Astrocyte (in vitro differentiated cells and primary cell): ENCODE data around the gene STIM1. TPM values are rescaled to one million over a fixed set of nuclear protein-coding genes. Genes with fewer than 3 reads are reported as not detected.

Experiments used
- DNase-seq: peaks from one replicate; pipeline ENCODE4 v3.0.0-alpha.2; 2010; ENCODE audit warnings: low read depth
- FAIRE-seq: peaks from 2 replicates; lab custom pipeline; 2011; peaks lifted over from hg19 to GRCh38; lab: Jason Lieb, UNC
- H2AFZ ChIP-seq: 2 replicates; pipeline ENCODE4 v1.6.0; 2012; ENCODE audit warnings: low read depth, low read length, inconsistent platforms
- H3K27ac ChIP-seq: 2 replicates; pipeline ENCODE4 v1.5.1; 2011; ENCODE audit warnings: low read depth, low read length, inconsistent platforms
- H3K27me3 ChIP-seq: 2 replicates; pipeline ENCODE4 v1.6.0; 2011; ENCODE audit warnings: low read length, inconsistent platforms; ENCODE audit not compliant: insufficient read depth
- H3K36me3 ChIP-seq: 2 replicates; pipeline ENCODE4 v1.5.1; 2011; ENCODE audit warnings: low read length, inconsistent platforms; ENCODE audit not compliant: insufficient read depth
- H3K4me1 ChIP-seq: 2 replicates; pipeline ENCODE4 v1.5.1; 2011; ENCODE audit warnings: low read length, inconsistent platforms; ENCODE audit not compliant: insufficient read depth
- H3K4me2 ChIP-seq: 2 replicates; pipeline ENCODE4 v1.6.0; 2012; ENCODE audit warnings: low read length, inconsistent platforms
- H3K4me3 ChIP-seq: 2 replicates; pipeline ENCODE4 v1.5.1; 2011; ENCODE audit warnings: low read depth, mild to moderate bottlenecking, low read length, inconsistent platforms; ENCODE audit not compliant: insufficient read depth
- H3K79me2 ChIP-seq: 2 replicates; pipeline ENCODE4 v1.6.0; 2012; ENCODE audit warnings: mild to moderate bottlenecking, low read length, inconsistent platforms; ENCODE audit not compliant: insufficient read depth
- H3K9ac ChIP-seq: 2 replicates; pipeline ENCODE4 v1.6.0; 2012; ENCODE audit warnings: mild to moderate bottlenecking, low read length, inconsistent platforms
- H3K9me3 ChIP-seq: 2 replicates; pipeline ENCODE4 v1.5.1; 2012; ENCODE audit warnings: low read depth, mild to moderate bottlenecking, low read length, inconsistent platforms; ENCODE audit not compliant: insufficient read depth
- H4K20me1 ChIP-seq: 2 replicates; pipeline ENCODE4 v1.6.0; 2012; ENCODE audit warnings: low read length, inconsistent platforms; ENCODE audit not compliant: insufficient read depth
- H3K27ac Mint-ChIP-seq: one replicate; pipeline ENCODE4 v1.8.0; 2021; ENCODE audit warnings: mild to moderate bottlenecking, mixed read lengths; ENCODE audit not compliant: unreplicated experiment
- H3K27me3 Mint-ChIP-seq: one replicate; pipeline ENCODE4 v1.8.0; 2021; ENCODE audit warnings: low read depth, mixed read lengths; ENCODE audit not compliant: unreplicated experiment
- H3K36me3 Mint-ChIP-seq: one replicate; pipeline ENCODE4 v1.8.0; 2021; ENCODE audit warnings: low read depth, mixed read lengths; ENCODE audit not compliant: unreplicated experiment
- H3K4me1 Mint-ChIP-seq: one replicate; pipeline ENCODE4 v1.8.0; 2021; ENCODE audit warnings: low read depth, mixed read lengths; ENCODE audit not compliant: unreplicated experiment
- H3K4me3 Mint-ChIP-seq: one replicate; pipeline ENCODE4 v1.8.0; 2021; ENCODE audit warnings: mild to moderate bottlenecking, moderate library complexity, mixed read lengths; ENCODE audit not compliant: unreplicated experiment
- H3K9me3 Mint-ChIP-seq: one replicate; pipeline ENCODE4 v1.8.0; 2021; ENCODE audit warnings: mild to moderate bottlenecking, mixed read lengths; ENCODE audit not compliant: unreplicated experiment
- EZH2 ChIP-seq: IDR thresholded peaks from 2 replicates; pipeline ENCODE4 v1.6.1; 2012; ENCODE audit warnings: mild to moderate bottlenecking, low read length, inconsistent platforms; ENCODE audit not compliant: insufficient read depth
- total RNA-seq: library from RNA; stranded (reverse); gene quantifications from 2 replicates; pipeline ENCODE4 v1.2.1, GENCODE V29; 2021
- TF ChIP-seq, protein P1 (sequence below): IDR thresholded peaks from 2 replicates; pipeline ENCODE4 v1.5.1; 2011; ENCODE audit warnings: low read depth, mild to moderate bottlenecking, inconsistent platforms, low read length, moderate library complexity; ENCODE audit not compliant: insufficient read depth

STIM1 gene
- total RNA-seq, 1 donor from 2014 or later = 42.9 TPM

DNA sequence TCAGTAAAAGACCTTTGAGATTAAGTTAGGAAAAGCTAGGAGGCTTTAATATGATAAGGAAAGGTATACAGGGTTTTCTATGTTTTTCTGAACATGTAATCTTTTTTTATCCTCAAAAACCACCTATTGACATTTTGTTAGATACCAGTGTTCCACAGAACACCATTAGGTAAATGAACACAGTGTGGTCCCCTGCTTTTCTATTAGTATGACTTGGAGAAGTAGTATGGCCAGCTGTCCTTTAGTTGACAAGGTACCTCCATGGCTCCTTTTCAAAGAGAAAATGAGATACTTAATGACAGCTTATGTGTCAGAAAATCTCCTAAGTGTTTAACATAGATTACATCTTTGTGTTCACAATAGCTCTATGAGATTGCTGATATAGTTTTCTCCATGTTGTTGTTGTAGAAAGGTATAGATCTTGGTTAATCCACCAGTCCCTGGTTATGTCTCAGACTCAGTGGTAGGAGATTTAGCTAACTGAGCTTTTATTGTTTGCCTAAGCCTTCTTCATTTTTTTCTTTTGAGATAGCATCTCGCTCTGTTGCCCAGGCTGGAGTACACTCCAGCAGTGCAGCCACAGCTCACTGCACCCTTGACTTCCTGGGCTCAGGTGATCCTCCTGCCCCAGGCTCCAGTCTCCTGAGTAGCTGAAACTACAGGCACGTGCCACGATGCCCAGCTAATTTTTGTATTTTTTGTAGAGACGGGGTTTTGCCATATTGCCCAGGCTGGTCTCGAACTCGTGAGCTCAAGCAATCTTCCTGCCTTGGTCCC lies 46.0 kb downstream of the STIM1 start:
- H3K4me1 ChIP-seq = peaks cover 7% of the 10 kb centered on the region
- H3K36me3 ChIP-seq = no peaks in the 10 kb centered on the region
- H3K79me2 ChIP-seq = no peaks in the 10 kb centered on the region
- no peak for TF ChIP-seq EZH2
- TF ChIP-seq, protein P1, sequence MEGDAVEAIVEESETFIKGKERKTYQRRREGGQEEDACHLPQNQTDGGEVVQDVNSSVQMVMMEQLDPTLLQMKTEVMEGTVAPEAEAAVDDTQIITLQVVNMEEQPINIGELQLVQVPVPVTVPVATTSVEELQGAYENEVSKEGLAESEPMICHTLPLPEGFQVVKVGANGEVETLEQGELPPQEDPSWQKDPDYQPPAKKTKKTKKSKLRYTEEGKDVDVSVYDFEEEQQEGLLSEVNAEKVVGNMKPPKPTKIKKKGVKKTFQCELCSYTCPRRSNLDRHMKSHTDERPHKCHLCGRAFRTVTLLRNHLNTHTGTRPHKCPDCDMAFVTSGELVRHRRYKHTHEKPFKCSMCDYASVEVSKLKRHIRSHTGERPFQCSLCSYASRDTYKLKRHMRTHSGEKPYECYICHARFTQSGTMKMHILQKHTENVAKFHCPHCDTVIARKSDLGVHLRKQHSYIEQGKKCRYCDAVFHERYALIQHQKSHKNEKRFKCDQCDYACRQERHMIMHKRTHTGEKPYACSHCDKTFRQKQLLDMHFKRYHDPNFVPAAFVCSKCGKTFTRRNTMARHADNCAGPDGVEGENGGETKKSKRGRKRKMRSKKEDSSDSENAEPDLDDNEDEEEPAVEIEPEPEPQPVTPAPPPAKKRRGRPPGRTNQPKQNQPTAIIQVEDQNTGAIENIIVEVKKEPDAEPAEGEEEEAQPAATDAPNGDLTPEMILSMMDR = no peak
- no peak overlapping the region for H3K9ac ChIP-seq
- H4K20me1 ChIP-seq = peaks cover 28% of the 10 kb centered on the region
- Mint-ChIP-seq H3K9me3 (no peaks in the 10 kb centered on the region), H3K4me3 (no peak overlapping the region), H3K36me3 (no peaks in the 10 kb centered on the region), H3K27ac (no peak overlapping the region), H3K4me1 (peaks cover 21% of the 10 kb centered on the region), H3K27me3 (no peaks in the 10 kb centered on the region)
- H3K4me3 ChIP-seq = no peak overlapping the region
- H3K4me2 ChIP-seq = no peak overlapping the region
- no peaks in the 10 kb centered on the region for H3K9me3 ChIP-seq
- H2AFZ ChIP-seq = no peak overlapping the region
- FAIRE-seq = no peak
- no peak overlapping the region for H3K27ac ChIP-seq
- H3K27me3 ChIP-seq = no peaks in the 10 kb centered on the region
- no peak for DNase-seq

DNA sequence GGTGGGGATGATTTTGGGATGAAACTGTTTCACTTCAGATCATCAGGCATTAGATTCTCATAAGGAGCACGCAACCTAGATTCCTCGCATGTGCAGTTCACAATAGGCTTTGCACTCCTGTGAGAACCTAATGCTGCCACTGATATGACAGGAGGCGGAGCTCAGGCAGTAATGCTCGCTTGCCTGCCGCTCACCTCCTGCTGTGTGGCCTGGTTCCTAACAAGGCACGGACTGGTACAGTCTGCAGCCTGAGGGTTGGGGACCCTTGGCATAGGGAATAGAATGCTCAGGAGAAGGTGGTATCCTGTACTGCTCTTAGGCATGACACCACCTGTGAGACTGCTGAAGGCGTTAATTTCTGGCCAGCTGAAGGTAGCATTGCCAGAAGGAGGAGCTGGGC lies 47.0 kb downstream of the STIM1 start:
- no peaks in the 10 kb centered on the region for H3K9me3 Mint-ChIP-seq
- no peaks in the 10 kb centered on the region for H3K9me3 ChIP-seq
- H3K27ac ChIP-seq = no peak overlapping the region
- no peak for DNase-seq
- no peak for FAIRE-seq
- no peak overlapping the region for H3K4me3 ChIP-seq
- peaks cover 30% of the 10 kb centered on the region for H4K20me1 ChIP-seq
- no peaks in the 10 kb centered on the region for H3K27me3 ChIP-seq
- no peaks in the 10 kb centered on the region for H3K36me3 ChIP-seq
- no peaks in the 10 kb centered on the region for H3K36me3 Mint-ChIP-seq
- no peaks in the 10 kb centered on the region for H3K27me3 Mint-ChIP-seq
- H2AFZ ChIP-seq = no peak overlapping the region
- peaks cover 7% of the 10 kb centered on the region for H3K4me1 ChIP-seq
- H3K79me2 ChIP-seq = no peaks in the 10 kb centered on the region
- TF ChIP-seq EZH2 = no peak
- TF ChIP-seq, protein P1 = no peak
- peaks cover 21% of the 10 kb centered on the region for H3K4me1 Mint-ChIP-seq
- no peak overlapping the region for H3K4me3 Mint-ChIP-seq
- no peak overlapping the region for H3K4me2 ChIP-seq
- H3K27ac Mint-ChIP-seq = no peak overlapping the region
- no peak overlapping the region for H3K9ac ChIP-seq
